HepG2 (cell line): ENCODE measurements around the gene GGT1.
"Not testable (repeated sequence)": the region's sequence is repeated elsewhere in the genome, so short reads cannot be mapped to it uniquely, and the experiment has no call there.

ENCODE experiments used
- CTCF ChIP-seq: sonication (generic); formaldehyde crosslinking; IDR thresholded peaks from 2 replicates; pipeline ENCODE4 v1.5.0; 2020; ENCODE audit warnings: mild to moderate bottlenecking, missing genetic modification reagents, moderate library complexity
- ISL2 ChIP-seq: sonication (generic); formaldehyde crosslinking; IDR thresholded peaks from 2 replicates; pipeline ENCODE4 v1.5.0; 2020; ENCODE audit warnings: missing genetic modification reagents
- ZBTB2 ChIP-seq: sonication (generic); formaldehyde crosslinking; IDR thresholded peaks from 2 replicates; pipeline ENCODE4 v1.8.0; 2022; ENCODE audit warnings: low read depth, missing genetic modification reagents

- not testable (repeated sequence) for TF ChIP-seq CTCF, ISL2, ZBTB2 (CRISPR knock-in tag)
These were observed 18.3 kb downstream of the GGT1 start for GRCh38 chr22:24621244-24621643.
